DOHH2 (cell line): ENCODE measurements around the gene RBM33.

Source experiments
- H3F3A ChIP-seq: fragments of 200-600 bp; sonication (generic), shearing (Covaris generic); 2 replicates; pipeline ENCODE4 v1.6.0; 2016; ENCODE audit warnings: antibody characterized with exemption, mild to moderate bottlenecking; ENCODE audit not compliant: control insufficient read depth, insufficient read depth
- H3K27ac ChIP-seq: fragments of 200-600 bp; sonication (generic); 2 replicates; pipeline ENCODE4 v1.5.1; 2014; ENCODE audit warnings: low read depth, mild to moderate bottlenecking, low read length, moderate library complexity
- H3K27me3 ChIP-seq: fragments of 200-600 bp; sonication (generic); 2 replicates; pipeline ENCODE4 v1.6.1; 2014; ENCODE audit warnings: mild to moderate bottlenecking, low read length, mixed read lengths; ENCODE audit not compliant: control insufficient read depth
- H3K36me3 ChIP-seq: fragments of 200-600 bp; sonication (generic); 2 replicates; pipeline ENCODE4 v1.6.1; 2014; ENCODE audit warnings: mild to moderate bottlenecking, low read length, moderate library complexity, mixed read lengths; ENCODE audit not compliant: control insufficient read depth
- H3K4me1 ChIP-seq: fragments of 200-600 bp; sonication (generic); 2 replicates; pipeline ENCODE4 v1.6.1; 2014; ENCODE audit warnings: mild to moderate bottlenecking, low read length, mixed read lengths; ENCODE audit not compliant: control insufficient read depth
- H3K4me2 ChIP-seq: fragments of 200-600 bp; sonication (generic); 2 replicates; pipeline ENCODE4 v1.6.0; 2014; ENCODE audit warnings: mild to moderate bottlenecking, low read length, moderate library complexity
- H3K4me3 ChIP-seq: fragments of 200-600 bp; sonication (generic); 2 replicates; pipeline ENCODE4 v1.5.1; 2014; ENCODE audit warnings: mild to moderate bottlenecking, low read length, mixed read lengths
- H3K79me2 ChIP-seq: fragments of 200-600 bp; sonication (generic); 2 replicates; pipeline ENCODE4 v1.6.1; 2014; ENCODE audit warnings: mild to moderate bottlenecking, low read length, mixed read lengths; ENCODE audit not compliant: control insufficient read depth
- H3K9me2 ChIP-seq: fragments of 200-600 bp; sonication (generic); replicated peaks from 2 replicates; pipeline ENCODE4 v1.6.1; 2014; ENCODE audit warnings: mild to moderate bottlenecking, low read length, mixed read lengths; ENCODE audit not compliant: control insufficient read depth
- H3K9me3 ChIP-seq: fragments of 200-600 bp; sonication (generic); 2 replicates; pipeline ENCODE4 v1.6.1; 2014; ENCODE audit warnings: antibody characterized with exemption, low read length, mixed read lengths; ENCODE audit not compliant: control insufficient read depth, insufficient read depth
- H4K20me1 ChIP-seq: fragments of 200-600 bp; sonication (generic); 2 replicates; pipeline ENCODE4 v1.6.0; 2014; ENCODE audit warnings: low read depth, mild to moderate bottlenecking, antibody characterized with exemption, low read length, moderate library complexity; ENCODE audit not compliant: control insufficient read depth, insufficient read depth
- EZH2phosphoT487 ChIP-seq: fragments of 200-600 bp; sonication (generic); IDR thresholded peaks from 2 replicates; pipeline ENCODE4 v1.6.1; 2017; ENCODE audit warnings: borderline replicate concordance, mild to moderate bottlenecking, antibody characterized with exemption, low read length, moderate library complexity, mixed read lengths
- TF ChIP-seq, protein P1 (sequence below): fragments of 200-600 bp; sonication (generic); IDR thresholded peaks from one replicate; pipeline ENCODE4 v1.5.1; 2014; ENCODE audit warnings: antibody characterized with exemption, mild to moderate bottlenecking, low read depth, low read length; ENCODE audit not compliant: poor library complexity, severe bottlenecking

Gene RBM33

DNA sequence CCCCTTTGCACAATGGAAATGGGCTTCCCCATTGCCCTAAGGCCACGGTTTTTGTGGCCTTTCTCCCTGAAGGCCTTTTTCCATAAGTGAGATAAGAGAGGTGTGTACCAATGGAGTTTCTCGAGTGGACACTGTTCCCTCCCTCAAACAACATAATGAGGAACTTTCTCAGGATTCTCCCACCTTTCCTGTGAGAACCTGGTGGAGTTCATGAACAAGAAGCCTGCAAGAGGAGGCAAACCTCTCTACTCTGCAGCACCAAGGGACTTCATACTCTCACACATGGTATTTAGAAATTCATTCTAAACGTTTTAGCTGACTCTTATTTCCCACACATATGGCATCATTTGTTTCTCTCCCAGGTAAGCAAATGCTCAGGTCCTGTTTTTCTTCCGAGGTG, 7.3 kb upstream of the RBM33 start:
- peaks cover 33% of the 10 kb centered on the region for H3K36me3 ChIP-seq
- peaks cover 2% of the 10 kb centered on the region; the same call in 1 of the 2 replicates for H3K79me2 ChIP-seq
- H3K4me3 ChIP-seq, result no peak overlapping the region
- no peak overlapping the region for H3K27ac ChIP-seq
- H3K4me2 ChIP-seq, result no peak overlapping the region
- H3K9me3 ChIP-seq, result peaks cover 26% of the 10 kb centered on the region
- H3F3A ChIP-seq, result peaks cover 6% of the 10 kb centered on the region; the same call in 1 of the 2 replicates
- H3K4me1 ChIP-seq, result peaks cover 23% of the 10 kb centered on the region
- no peak for TF ChIP-seq EZH2phosphoT487
- TF ChIP-seq, protein P1, sequence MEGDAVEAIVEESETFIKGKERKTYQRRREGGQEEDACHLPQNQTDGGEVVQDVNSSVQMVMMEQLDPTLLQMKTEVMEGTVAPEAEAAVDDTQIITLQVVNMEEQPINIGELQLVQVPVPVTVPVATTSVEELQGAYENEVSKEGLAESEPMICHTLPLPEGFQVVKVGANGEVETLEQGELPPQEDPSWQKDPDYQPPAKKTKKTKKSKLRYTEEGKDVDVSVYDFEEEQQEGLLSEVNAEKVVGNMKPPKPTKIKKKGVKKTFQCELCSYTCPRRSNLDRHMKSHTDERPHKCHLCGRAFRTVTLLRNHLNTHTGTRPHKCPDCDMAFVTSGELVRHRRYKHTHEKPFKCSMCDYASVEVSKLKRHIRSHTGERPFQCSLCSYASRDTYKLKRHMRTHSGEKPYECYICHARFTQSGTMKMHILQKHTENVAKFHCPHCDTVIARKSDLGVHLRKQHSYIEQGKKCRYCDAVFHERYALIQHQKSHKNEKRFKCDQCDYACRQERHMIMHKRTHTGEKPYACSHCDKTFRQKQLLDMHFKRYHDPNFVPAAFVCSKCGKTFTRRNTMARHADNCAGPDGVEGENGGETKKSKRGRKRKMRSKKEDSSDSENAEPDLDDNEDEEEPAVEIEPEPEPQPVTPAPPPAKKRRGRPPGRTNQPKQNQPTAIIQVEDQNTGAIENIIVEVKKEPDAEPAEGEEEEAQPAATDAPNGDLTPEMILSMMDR, result no peak
- H3K9me2 ChIP-seq, result no peaks in the 10 kb centered on the region
- H4K20me1 ChIP-seq, result no peaks in the 10 kb centered on the region
- no peaks in the 10 kb centered on the region for H3K27me3 ChIP-seq

- no peaks in the 10 kb centered on the region for H4K20me1 ChIP-seq
- H3K4me3 ChIP-seq, result peak overlapping the region; percentile 29
- H3K4me1 ChIP-seq, result peaks cover 31% of the 10 kb centered on the region
- H3K79me2 ChIP-seq, result peaks cover 11% of the 10 kb centered on the region
- H3K9me2 ChIP-seq, result no peaks in the 10 kb centered on the region
- H3K27ac ChIP-seq, result no peak overlapping the region
- no peaks in the 10 kb centered on the region for H3K27me3 ChIP-seq
- TF ChIP-seq, protein P1, result no peak
- no peak for TF ChIP-seq EZH2phosphoT487
- H3K36me3 ChIP-seq, result peaks cover 42% of the 10 kb centered on the region
- peaks cover 6% of the 10 kb centered on the region; the same call in 1 of the 2 replicates for H3F3A ChIP-seq
- H3K9me3 ChIP-seq, result peaks cover 26% of the 10 kb centered on the region
- peak overlapping the region; percentile 31 for H3K4me2 ChIP-seq
These were observed 6.1 kb upstream of the RBM33 start for GRCh38 chr7:155638366-155638765.

GRCh38 chr7:155639958-155640520, 4.4 kb upstream of the RBM33 start:
- H3K36me3 ChIP-seq, result peaks cover 53% of the 10 kb centered on the region
- peaks cover 31% of the 10 kb centered on the region for H3K4me1 ChIP-seq
- no peaks in the 10 kb centered on the region for H4K20me1 ChIP-seq
- peaks cover 28% of the 10 kb centered on the region for H3K79me2 ChIP-seq
- H3K9me3 ChIP-seq, result peaks cover 26% of the 10 kb centered on the region
- H3K27ac ChIP-seq, result no peak overlapping the region
- no peaks in the 10 kb centered on the region for H3K27me3 ChIP-seq
- H3K9me2 ChIP-seq, result no peaks in the 10 kb centered on the region
- no peak overlapping the region for H3K4me3 ChIP-seq
- TF ChIP-seq, protein P1, result no peak
- no peak for TF ChIP-seq EZH2phosphoT487
- peaks cover 6% of the 10 kb centered on the region; the same call in 1 of the 2 replicates for H3F3A ChIP-seq
- H3K4me2 ChIP-seq, result no peak overlapping the region
